Vagina (tissue), 2 donors: ENCODE data around the gene SLC44A1. TPM values are rescaled to one million over a fixed set of nuclear protein-coding genes. Genes with fewer than 3 reads are reported as not detected.

Experiments
- DNase-seq, 2 donors: peaks; one replicate each; pipeline ENCODE4 v3.0.0-alpha.2; 2017; ENCODE audit errors: extremely low spot score in 2 of 2
- H3K27ac ChIP-seq: fragments of 200-600 bp; sonication (generic); one replicate; pipeline ENCODE4 v1.5.1; 2019
- H3K27me3 ChIP-seq: fragments of 200-600 bp; sonication (generic); one replicate; pipeline ENCODE4 v1.5.1; 2019
- H3K36me3 ChIP-seq, 2 donors: fragments of 200-600 bp; sonication (generic); one replicate each; pipeline ENCODE4 v1.5.1; 2017 to 2019
- H3K4me1 ChIP-seq: fragments of 200-600 bp; sonication (generic); one replicate; pipeline ENCODE4 v1.5.1; 2019
- H3K4me3 ChIP-seq, 2 donors: fragments of 200-600 bp; sonication (generic); 1 replicate in 1 of 2; 2 replicates in 1 of 2; pipeline ENCODE4 v1.5.1; 2016 to 2019
- H3K9me3 ChIP-seq: fragments of 200-600 bp; sonication (generic); one replicate; pipeline ENCODE4 v1.5.1; 2019
- POLR2A ChIP-seq, 2 donors: fragments of 450-650 bp; IDR thresholded peaks; one replicate each; pipeline ENCODE4 v1.6.1; 2017; ENCODE audit warnings: antibody characterized with exemption in 2 of 2, mild to moderate bottlenecking in 2 of 2, moderate library complexity in 2 of 2
- POLR2AphosphoS5 ChIP-seq, 2 donors: sonication (generic); formaldehyde crosslinking; IDR thresholded peaks; one replicate each; pipeline ENCODE4 v1.9.0; 2017; ENCODE audit warnings: antibody characterized with exemption in 2 of 2, mild to moderate bottlenecking in 2 of 2, low read depth in 1 of 2; ENCODE audit not compliant: insufficient read depth in 1 of 2
- intact Hi-C: fragments of 100-400 bp; cut with DNase I; formaldehyde crosslinking; loops from one replicate; pipeline ENCODE4 v1.15.1; 2023
- total RNA-seq: library from RNA; depleted of rRNA; stranded (reverse); fragments of >200 nt; gene quantifications from one replicate; pipeline ENCODE4 v1.2.3, GENCODE V29; 2016
- TF ChIP-seq, protein P1 (sequence below), 3 experiments: fragments of 450-650 bp in 2 of 3; fragments of 200-600 bp in 1 of 3; sonication (generic) in 1 of 3; IDR thresholded peaks; one replicate each; pipeline ENCODE4 v1.5.1; 2017 to 2019; ENCODE audit warnings: antibody characterized with exemption in 3 of 3, mild to moderate bottlenecking in 2 of 3, moderate library complexity in 2 of 3

SLC44A1 gene
- total RNA-seq, 1 donor from 2014 or later = 67.3 TPM

DNA sequence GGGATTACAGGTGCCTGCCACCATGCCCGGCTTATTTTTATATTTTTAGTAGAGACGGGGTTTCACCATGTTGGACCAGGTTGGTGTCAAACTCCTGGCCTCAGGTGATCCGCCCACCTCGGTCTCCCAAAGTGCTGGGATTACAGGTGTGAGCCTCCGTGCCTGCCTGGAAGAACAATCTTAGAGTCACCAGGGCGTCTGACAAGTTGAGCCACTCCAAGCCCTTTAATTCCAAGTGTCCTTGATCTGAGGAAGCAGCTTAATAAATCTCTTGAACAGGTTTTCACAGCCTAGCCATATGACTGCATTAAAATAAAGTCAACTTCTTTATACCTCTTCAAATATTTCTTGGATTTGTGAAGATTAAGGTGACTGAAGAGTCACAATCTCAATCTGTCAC, 31.5 kb downstream of the SLC44A1 start:
- TF ChIP-seq, protein P1, sequence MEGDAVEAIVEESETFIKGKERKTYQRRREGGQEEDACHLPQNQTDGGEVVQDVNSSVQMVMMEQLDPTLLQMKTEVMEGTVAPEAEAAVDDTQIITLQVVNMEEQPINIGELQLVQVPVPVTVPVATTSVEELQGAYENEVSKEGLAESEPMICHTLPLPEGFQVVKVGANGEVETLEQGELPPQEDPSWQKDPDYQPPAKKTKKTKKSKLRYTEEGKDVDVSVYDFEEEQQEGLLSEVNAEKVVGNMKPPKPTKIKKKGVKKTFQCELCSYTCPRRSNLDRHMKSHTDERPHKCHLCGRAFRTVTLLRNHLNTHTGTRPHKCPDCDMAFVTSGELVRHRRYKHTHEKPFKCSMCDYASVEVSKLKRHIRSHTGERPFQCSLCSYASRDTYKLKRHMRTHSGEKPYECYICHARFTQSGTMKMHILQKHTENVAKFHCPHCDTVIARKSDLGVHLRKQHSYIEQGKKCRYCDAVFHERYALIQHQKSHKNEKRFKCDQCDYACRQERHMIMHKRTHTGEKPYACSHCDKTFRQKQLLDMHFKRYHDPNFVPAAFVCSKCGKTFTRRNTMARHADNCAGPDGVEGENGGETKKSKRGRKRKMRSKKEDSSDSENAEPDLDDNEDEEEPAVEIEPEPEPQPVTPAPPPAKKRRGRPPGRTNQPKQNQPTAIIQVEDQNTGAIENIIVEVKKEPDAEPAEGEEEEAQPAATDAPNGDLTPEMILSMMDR (IDR thresholded peaks at IDR 0.05) = no peak
- peak in 1 of 2 donors; percentile 30 for TF ChIP-seq POLR2AphosphoS5 (IDR thresholded peaks at IDR 0.05; ENCODE audit: insufficient read depth in 1 of 2, low read depth in 1 of 2)
- no peak overlapping the region for H3K27ac ChIP-seq
- intact Hi-C loops = no loop called here
- H3K27me3 ChIP-seq = no peaks in the 10 kb centered on the region
- DNase-seq = no peak
- H3K36me3 ChIP-seq = no peaks in the 10 kb centered on the region
- H3K9me3 ChIP-seq = no peaks in the 10 kb centered on the region
- H3K4me1 ChIP-seq = peaks cover 8% of the 10 kb centered on the region
- no peak overlapping the region for H3K4me3 ChIP-seq

DNA sequence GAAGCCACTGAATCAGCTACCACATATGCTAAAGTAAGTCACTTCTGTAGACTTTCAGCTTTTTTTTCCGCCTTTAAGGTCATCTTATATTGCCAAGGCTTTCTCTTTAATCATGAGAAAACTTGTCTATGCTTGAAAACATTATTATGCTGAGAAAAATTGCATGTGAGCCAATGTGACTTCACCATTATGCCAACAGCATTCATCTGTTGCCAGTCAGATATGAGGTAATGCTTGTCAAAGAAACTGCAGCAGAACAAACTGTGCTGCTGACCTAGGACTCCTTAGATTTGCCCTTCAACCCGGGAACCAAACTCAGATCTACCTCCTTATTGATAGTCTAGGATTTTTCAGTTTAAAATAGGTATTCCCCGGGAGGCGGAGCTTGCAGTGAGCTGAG, 34.3 kb downstream of the SLC44A1 start:
- Histone ChIP-seq H3K4me3 (no peak overlapping the region), H3K27me3 (no peaks in the 10 kb centered on the region), H3K27ac (no peak overlapping the region), H3K9me3 (no peaks in the 10 kb centered on the region), H3K4me1 (peaks cover 36% of the 10 kb centered on the region), H3K36me3 (no peaks in the 10 kb centered on the region)
- intact Hi-C loops = no loop called here
- DNase-seq = no peak
- TF ChIP-seq POLR2AphosphoS5 (IDR thresholded peaks at IDR 0.05; ENCODE audit: insufficient read depth in 1 of 2, low read depth in 1 of 2) (peak in 1 of 2 donors; percentile 84), POLR2A (IDR thresholded peaks at IDR 0.05) (no peak)

DNA sequence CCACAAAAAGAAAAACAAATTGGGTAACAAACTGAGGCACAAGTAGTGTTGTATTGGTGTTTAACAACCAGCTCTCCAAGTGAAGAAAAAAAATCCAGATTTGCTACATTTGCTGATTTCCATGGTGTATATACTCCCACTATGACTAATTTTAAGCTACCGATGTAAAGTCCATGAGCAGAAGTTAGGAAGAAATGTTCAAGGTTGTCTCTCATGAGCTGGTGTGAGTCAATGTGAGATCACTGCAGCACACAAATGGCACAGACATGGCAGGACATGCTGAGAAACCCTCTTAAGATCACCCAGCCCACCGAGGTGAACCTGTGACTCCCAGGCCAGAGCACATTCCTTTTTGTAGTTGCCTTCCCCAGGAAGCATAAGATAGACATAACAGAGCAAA, 36.2 kb downstream of the SLC44A1 start:
- Histone ChIP-seq H3K36me3 (no peaks in the 10 kb centered on the region), H3K4me1 (peaks cover 38% of the 10 kb centered on the region), H3K27ac (no peak overlapping the region), H3K27me3 (no peaks in the 10 kb centered on the region), H3K4me3 (no peak overlapping the region), H3K9me3 (no peaks in the 10 kb centered on the region)
- intact Hi-C loops = no loop called here
- no peak for DNase-seq
- TF ChIP-seq POLR2AphosphoS5 (IDR thresholded peaks at IDR 0.05; ENCODE audit: insufficient read depth in 1 of 2, low read depth in 1 of 2) (no peak), POLR2A (IDR thresholded peaks at IDR 0.05) (no peak)
- TF ChIP-seq, protein P1 (IDR thresholded peaks at IDR 0.05) = no peak

DNA sequence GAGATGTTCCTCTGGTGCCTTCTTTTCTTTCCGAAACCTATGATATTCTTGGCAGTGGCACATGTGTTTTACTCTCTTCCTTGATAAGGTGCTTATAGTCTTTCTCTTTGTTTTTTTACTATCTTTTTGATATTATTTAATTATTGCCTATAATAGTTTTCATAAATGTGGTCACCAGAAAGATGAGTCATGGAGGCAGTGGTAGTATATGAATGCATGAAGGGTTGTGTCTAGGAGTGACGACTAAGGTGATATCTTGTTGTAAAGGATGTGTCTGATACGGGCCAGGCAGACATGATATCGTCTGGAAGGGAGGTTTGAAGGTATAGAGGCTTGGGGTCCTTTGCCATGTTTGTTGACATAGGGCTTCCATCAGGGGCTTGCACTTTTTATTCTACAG, 36.8 kb downstream of the SLC44A1 start:
- Histone ChIP-seq H3K27me3 (no peaks in the 10 kb centered on the region), H3K9me3 (no peaks in the 10 kb centered on the region), H3K36me3 (no peaks in the 10 kb centered on the region), H3K4me3 (no peak overlapping the region), H3K4me1 (peaks cover 38% of the 10 kb centered on the region), H3K27ac (no peak overlapping the region)
- intact Hi-C loops = no loop called here
- DNase-seq = no peak
- TF ChIP-seq POLR2AphosphoS5 (IDR thresholded peaks at IDR 0.05; ENCODE audit: insufficient read depth in 1 of 2, low read depth in 1 of 2) (no peak), POLR2A (IDR thresholded peaks at IDR 0.05) (no peak)
- TF ChIP-seq, protein P1 (IDR thresholded peaks at IDR 0.05) = no peak

DNA sequence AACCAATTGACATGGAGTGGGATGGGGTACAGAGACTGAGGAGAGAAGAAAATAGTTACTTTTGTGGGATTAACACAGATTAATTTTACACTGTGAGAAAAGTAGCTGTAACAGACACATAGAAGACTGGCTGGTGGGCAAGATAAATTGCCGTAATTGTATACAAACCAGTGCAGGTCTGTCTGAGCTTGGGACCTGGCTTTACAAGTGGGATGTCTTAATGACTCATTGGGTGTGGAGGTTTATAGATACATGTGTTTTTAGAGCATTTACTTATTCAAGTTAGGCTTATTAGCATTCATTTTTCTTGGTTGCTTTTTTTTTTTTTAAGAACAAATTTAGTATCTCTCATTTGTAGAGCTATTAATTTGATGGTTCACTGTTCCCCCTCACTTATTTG, 37.5 kb downstream of the SLC44A1 start:
- DNase-seq = no peak
- Histone ChIP-seq H3K27me3 (no peaks in the 10 kb centered on the region), H3K27ac (no peak overlapping the region), H3K9me3 (no peaks in the 10 kb centered on the region), H3K36me3 (no peaks in the 10 kb centered on the region), H3K4me3 (no peak overlapping the region), H3K4me1 (peaks cover 38% of the 10 kb centered on the region)
- intact Hi-C loops = no loop called here
- TF ChIP-seq POLR2A (IDR thresholded peaks at IDR 0.05) (no peak), POLR2AphosphoS5 (IDR thresholded peaks at IDR 0.05; ENCODE audit: insufficient read depth in 1 of 2, low read depth in 1 of 2) (no peak)
- TF ChIP-seq, protein P1 (IDR thresholded peaks at IDR 0.05) = no peak
